Fibroblast of villous mesenchyme (primary cell): ENCODE results near the gene RASGRF2. TPM values are rescaled to one million over a fixed set of nuclear protein-coding genes. Genes with fewer than 3 reads are reported as not detected.

Experiments
- DNase-seq: peaks from one replicate; pipeline ENCODE4 v3.0.0-alpha.2; 2010; ENCODE audit warnings: low read depth
- H3K4me3 ChIP-seq: 2 replicates; pipeline ENCODE4 v1.5.1; 2011; ENCODE audit warnings: low read depth, mild to moderate bottlenecking, low read length
- total RNA-seq: library from RNA; depleted of rRNA; stranded (reverse); fragments of >200 nt; gene quantifications from 2 replicates; pipeline ENCODE4 v1.2.3, GENCODE V29; 2012
- TF ChIP-seq, protein P1 (sequence below): IDR thresholded peaks from 2 replicates; pipeline ENCODE4 v1.5.1; 2012; ENCODE audit warnings: low read depth, mild to moderate bottlenecking, low read length; ENCODE audit not compliant: insufficient read depth

The RASGRF2 gene
- total RNA-seq, 1 donor, result 3.9 TPM

DNA sequence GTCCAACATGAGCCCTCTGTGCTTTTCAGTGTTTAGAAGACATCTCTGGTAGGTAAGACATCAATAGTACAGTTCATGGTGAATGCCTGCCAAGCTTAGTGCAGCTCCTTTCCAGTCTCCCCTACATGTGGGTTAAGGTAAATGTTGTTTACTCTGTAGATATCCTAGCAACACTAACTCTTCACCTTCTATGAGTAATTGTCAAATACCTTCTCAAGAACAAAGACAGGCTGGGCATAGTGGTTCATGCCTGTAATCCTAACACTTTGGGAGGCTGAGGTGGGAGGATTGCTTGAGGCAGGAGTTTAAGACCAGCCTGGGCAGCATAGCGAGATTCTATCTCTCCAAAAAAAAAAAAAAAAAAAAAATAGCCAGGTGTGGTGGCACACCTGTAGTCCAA lies 18.7 kb upstream of the RASGRF2 start:
- no peak overlapping the region for H3K4me3 ChIP-seq
- DNase-seq, result no peak
- TF ChIP-seq, protein P1, sequence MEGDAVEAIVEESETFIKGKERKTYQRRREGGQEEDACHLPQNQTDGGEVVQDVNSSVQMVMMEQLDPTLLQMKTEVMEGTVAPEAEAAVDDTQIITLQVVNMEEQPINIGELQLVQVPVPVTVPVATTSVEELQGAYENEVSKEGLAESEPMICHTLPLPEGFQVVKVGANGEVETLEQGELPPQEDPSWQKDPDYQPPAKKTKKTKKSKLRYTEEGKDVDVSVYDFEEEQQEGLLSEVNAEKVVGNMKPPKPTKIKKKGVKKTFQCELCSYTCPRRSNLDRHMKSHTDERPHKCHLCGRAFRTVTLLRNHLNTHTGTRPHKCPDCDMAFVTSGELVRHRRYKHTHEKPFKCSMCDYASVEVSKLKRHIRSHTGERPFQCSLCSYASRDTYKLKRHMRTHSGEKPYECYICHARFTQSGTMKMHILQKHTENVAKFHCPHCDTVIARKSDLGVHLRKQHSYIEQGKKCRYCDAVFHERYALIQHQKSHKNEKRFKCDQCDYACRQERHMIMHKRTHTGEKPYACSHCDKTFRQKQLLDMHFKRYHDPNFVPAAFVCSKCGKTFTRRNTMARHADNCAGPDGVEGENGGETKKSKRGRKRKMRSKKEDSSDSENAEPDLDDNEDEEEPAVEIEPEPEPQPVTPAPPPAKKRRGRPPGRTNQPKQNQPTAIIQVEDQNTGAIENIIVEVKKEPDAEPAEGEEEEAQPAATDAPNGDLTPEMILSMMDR, result no peak

DNA sequence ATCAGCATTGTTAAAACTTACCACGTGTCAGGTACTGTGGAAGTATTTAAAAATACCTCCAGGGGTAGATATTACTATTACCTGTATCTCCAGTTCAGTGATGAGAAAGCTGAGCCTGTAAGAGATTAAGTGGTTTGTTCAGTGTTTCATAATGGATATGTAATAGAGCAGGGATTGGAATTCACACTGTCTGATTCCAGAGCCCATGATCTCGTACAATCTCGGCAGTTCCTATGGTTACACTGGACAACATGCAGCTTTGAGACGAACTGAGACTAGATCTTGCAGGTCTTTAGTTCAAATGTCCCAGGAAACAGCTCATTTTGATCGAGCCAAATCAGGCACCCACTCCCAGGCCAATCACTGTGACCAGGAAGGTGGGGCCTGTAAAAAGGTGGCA lies 8.8 kb upstream of the RASGRF2 start:
- no peak overlapping the region for H3K4me3 ChIP-seq
- DNase-seq, result no peak
- TF ChIP-seq, protein P1, result no peak

DNA sequence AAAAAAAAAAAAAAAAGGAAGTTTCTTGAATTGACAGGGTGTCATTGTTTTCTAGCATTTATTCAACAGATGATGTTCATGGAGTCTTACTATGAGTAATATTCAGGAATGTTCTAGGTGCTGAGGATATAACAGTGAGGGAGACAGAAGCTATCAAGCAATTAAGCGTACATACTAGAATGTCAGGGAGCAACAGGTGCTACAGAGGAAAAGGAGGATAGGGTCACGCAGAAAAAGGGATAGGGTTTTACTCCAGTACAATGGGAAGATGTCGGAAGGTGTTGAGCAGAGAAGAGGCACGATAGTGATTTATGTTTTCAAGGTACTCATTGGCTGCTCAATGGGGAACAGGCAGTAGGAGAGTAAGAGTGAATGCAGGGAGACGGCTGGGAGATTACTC lies 6.6 kb upstream of the RASGRF2 start:
- DNase-seq, result no peak
- TF ChIP-seq, protein P1, result no peak
- H3K4me3 ChIP-seq, result no peak overlapping the region

DNA sequence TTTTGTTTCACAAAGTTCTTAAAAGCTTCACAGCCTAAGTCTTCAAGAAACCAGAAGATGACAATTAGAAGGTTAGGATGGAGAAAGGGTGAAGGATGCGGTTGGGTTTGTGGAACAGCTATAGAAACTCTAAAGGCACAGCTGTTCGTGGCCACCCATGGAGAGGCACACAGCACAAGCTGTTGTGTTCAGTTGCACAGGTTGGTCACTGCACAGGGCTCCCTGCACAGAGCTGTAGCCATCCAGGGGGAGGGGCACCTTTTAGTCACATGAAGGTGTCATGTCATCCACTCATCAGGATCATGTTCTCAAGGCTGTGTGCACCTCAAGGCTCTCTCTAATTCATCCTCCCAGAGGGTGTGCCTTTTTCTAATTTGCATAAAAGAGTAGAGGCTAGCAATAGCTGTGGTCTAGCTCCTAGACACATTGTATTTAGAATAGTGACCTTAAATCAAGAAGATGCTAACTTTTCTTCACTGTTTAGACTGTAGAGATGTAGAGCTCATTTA lies 5.0 kb upstream of the RASGRF2 start:
- H3K4me3 ChIP-seq, result no peak overlapping the region
- TF ChIP-seq, protein P1, result no peak
- DNase-seq, result no peak

DNA sequence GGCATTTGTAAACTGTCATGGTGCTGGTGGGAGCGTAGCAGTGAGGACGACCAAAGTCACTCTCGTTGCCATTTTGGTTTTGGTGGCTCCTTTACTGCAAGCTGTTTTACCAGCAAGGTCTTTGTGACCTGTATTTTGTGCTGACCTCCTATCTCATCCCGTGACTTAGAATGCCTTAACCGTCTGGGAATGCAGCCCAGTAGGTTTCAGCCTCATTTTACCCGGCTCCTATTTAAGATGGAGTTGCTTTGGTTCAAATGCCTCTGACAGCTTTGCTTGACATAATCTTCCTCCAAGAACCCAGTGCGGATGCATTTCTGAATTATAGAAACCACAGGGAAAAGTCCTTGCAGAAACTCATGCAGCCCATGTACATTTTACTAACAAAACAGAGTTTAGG lies 3.9 kb upstream of the RASGRF2 start:
- H3K4me3 ChIP-seq, result peak overlapping the region; percentile 35
- TF ChIP-seq, protein P1, result no peak
- DNase-seq, result no peak

DNA sequence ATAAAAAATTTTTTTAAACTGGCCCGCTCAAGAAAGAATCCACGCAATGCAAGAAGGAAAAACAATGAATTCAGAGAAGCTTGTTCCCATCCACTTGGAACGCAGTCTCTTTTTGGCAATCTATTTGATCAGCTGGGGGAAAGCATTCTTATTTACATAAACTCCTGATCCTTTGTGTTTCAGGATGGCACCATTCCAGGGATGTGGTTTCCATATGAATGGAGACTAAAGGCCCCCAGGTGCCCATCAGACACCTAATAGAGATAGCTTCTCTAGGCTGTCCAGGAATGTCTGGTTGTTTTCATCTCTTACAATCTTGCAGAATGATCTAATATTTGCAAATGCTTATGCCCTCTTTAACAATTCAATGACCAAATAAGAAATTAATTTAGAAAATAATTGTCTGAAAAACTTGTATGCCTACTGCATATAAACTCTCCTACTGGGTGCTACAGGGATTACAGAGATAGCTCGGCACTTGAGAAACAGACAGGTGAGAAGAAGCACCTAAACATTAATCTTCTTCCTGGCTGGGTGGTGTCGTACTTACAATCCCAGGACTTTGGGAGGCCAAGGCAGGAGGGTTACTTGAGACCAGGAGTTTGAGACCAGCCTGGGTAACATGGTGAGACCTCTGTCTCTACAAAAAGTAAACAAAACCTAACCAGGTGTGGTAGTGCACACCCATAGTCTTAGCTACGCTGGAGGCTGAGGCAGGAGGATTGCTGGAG lies 3.0 kb upstream of the RASGRF2 start:
- TF ChIP-seq, protein P1, result no peak
- no peak for DNase-seq
- no peak overlapping the region for H3K4me3 ChIP-seq

DNA sequence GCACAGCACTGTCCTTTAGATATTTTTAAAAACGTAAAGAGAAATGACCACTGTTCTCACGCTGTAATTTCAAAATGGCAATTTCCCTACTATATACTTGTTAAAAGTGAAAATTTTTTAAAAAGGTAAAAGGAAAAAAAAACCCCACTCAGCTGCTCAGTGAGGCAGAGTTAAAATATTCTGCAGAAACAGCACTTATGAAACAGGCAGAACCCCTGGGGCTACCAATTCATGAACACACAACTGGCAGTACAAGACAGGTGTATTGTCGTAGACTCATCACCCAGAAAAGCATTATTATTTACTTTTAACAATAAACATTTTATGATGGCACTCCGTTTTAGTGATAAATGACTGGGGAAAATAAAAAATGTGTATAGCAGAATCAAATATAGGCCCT lies 1.5 kb upstream of the RASGRF2 start:
- no peak for DNase-seq
- TF ChIP-seq, protein P1, result no peak
- H3K4me3 ChIP-seq, result no peak overlapping the region
